GM19395 (cell line): Measurements from ENCODE around the gene CHST15.

Experiments
- ATAC-seq: cut with Tn5 transposase; IDR thresholded peaks from one replicate; pipeline ENCODE4 v1.9.1; 2021; ENCODE audit warnings: mild to moderate bottlenecking, moderate library complexity; ENCODE audit not compliant: unreplicated experiment

CHST15 gene

GRCh38 chr10:124016804-124017375, 76.5 kb downstream of the CHST15 start:
- no peak for ATAC-seq

GRCh38 chr10:124015991-124016390, 77.4 kb downstream of the CHST15 start:
- no peak for ATAC-seq

GRCh38 chr10:124014416-124015154, 78.8 kb downstream of the CHST15 start:
- no peak for ATAC-seq

- ATAC-seq, result no peak
Observed at GRCh38 chr10:124013916-124014315, 79.5 kb downstream of the CHST15 start.

GRCh38 chr10:124012991-124013390, 80.4 kb downstream of the CHST15 start:
- no peak for ATAC-seq

GRCh38 chr10:124012583-124012982, 80.8 kb downstream of the CHST15 start:
- no peak for ATAC-seq

DNA sequence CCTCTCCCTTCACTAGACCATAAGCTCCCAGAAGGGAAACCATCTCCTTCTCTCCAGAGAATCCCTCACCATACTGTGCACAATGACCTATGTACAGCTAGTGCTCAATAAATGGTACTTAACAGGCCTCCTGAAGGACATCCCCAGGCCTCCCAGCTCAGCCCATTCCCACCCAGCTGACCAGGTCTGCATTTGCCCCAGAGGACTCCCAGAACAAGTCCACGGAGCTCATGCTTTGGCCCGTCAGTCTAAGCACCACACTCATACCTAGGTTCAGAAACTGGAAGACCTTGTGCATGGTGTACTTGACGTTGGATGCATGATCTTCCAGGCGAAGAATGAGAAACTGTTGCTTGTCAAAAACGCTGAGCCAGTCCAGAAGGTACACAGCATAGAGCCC, 81.3 kb downstream of the CHST15 start:
- no peak for ATAC-seq

GRCh38 chr10:124011464-124011863, 81.9 kb downstream of the CHST15 start:
- no peak for ATAC-seq

GRCh38 chr10:124010563-124011131, 82.8 kb downstream of the CHST15 start:
- no peak for ATAC-seq

- no peak for ATAC-seq
Observed at GRCh38 chr10:124010024-124010423, 83.4 kb downstream of the CHST15 start.

GRCh38 chr10:124009231-124010015, 84.0 kb downstream of the CHST15 start:
- no peak for ATAC-seq

DNA sequence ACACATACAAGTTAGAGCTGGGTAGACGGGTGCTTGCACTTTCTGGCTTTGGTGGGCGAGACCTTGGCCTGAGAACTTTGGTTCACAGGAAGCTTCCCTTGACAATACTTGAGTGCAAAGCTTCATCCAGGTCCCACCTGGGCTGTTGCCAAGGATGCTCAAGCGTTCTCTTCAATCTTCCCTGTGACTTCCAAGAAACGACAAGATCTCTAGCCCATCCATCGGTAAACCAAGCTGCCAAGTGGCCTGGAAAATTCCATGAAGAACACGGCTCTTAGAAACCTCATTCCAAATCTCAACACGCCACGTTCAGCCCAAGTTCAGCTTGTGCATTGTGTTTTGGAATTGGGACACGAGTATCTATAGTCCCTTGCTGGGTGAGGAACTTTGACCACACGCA, 84.7 kb downstream of the CHST15 start:
- ATAC-seq, result no peak

DNA sequence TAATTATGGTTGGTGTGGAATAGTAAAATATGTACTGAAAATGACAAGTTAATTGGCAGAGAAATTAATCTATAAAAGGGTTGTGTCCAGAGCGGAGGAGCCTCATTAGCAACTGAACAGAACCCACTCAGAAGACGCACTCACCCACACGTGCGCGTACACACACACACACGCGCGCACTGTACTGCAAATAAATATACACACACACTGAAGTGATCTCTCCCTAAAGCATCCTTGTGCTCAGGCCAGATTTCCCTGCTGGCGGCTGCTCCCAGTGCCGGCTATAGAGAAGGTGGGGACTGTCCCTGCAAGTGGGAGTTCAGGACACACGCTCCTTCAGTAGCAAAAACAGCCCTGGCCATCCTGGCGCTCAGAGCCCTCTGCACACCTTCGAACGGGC, 85.2 kb downstream of the CHST15 start:
- ATAC-seq, result no peak

GRCh38 chr10:124007773-124008145, 85.6 kb downstream of the CHST15 start:
- no peak for ATAC-seq

DNA sequence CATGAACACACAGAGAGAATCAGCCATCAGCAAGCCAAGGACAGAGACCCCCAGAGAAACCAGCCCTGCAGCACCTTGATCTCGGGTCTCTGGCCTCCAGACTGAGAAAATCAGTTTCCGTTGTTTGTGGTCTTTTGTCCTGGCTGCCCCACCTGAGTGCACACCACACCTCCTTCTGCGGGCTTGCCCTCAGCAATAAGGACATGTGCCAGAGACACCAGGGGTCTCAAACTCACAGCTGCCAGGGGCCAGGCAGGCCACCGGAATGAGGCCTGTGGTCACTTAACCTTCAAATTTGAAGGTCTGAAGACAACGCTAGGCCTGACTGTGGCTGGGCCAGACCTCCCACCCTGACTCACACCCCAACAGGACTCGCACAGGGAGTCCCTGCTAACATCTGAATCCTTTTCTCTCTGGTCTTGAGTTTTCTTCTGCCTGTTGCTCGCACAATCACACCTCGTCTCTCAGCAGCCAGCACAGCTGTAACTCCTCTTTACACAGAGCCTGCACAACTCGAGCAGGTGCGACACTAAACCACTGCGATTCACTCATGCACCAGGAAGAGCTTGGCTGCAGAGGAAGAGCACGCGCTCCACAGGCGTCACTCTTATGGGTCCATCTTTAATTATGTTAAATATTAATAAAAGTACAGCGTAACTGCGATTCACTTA, 86.2 kb downstream of the CHST15 start:
- ATAC-seq, result no peak

- no peak for ATAC-seq
Observed at GRCh38 chr10:124006526-124006925, 86.9 kb downstream of the CHST15 start.

- ATAC-seq, result no peak
Observed at GRCh38 chr10:124005991-124006392, 87.4 kb downstream of the CHST15 start.

DNA sequence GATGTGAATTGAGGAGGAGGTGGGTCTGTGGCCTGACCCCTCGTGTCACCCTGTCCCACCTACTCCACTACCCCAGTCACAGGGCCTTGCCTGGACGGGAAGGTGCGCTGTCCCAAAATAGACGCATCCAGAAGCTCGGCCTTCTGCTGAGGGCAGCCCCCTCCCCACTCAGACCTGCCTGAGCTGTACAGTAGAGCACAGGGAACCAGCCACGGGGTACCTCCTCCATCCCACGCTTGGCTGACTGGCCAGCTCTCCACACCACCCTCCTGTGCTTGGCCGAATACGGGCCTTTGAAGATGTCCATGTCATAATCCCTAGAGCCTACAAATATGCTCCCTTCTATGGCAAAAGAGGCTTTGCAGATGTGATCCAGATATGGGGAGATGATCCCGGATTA, 88.3 kb downstream of the CHST15 start:
- no peak for ATAC-seq

- no peak for ATAC-seq
Observed at GRCh38 chr10:124004663-124005004, 88.8 kb downstream of the CHST15 start.

- no peak for ATAC-seq
Observed at GRCh38 chr10:124003871-124004662, 89.3 kb downstream of the CHST15 start.

DNA sequence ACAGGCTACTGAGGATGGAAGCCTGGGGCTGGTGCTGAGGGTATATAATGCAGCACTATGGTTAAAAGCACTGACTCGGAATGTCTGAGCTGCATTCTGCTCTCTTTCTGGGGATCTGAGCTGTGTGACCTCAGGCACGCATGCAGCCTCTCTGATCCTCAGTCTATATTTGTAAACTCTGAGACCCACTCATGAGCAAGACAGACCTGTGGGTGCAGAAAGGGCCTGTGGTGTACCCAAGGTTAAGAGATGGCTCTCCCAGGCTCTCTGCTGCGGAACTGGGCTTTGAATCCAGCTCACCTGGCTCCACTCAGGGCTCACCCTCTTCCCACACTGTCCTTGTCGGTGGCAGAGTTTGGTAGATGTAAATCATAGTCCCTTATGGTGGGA, 89.9 kb downstream of the CHST15 start:
- ATAC-seq, result no peak
